Upper lobe of right lung (tissue), 1 donor: ENCODE measurements around the gene EN2. TPM values are rescaled to one million over a fixed set of nuclear protein-coding genes. Genes with fewer than 3 reads are reported as not detected.

Source experiments
- ATAC-seq: fragments of 200-7000 bp; cut with Tn5 transposase; one replicate; pipeline ENCODE4 v1.9.1; 2020; ENCODE audit warnings: mild to moderate bottlenecking, moderate library complexity
- DNase-seq: peaks from one replicate; pipeline ENCODE4 v3.0.0-alpha.2; 2020
- H3K27ac ChIP-seq: fragments of 200-600 bp; one replicate; pipeline ENCODE4 v1.8.0; 2022
- H3K27me3 ChIP-seq: fragments of 200-600 bp; one replicate; pipeline ENCODE4 v1.8.0; 2022; ENCODE audit warnings: mild to moderate bottlenecking
- H3K36me3 ChIP-seq: fragments of 200-600 bp; one replicate; pipeline ENCODE4 v1.8.0; 2022
- H3K4me1 ChIP-seq: fragments of 200-600 bp; one replicate; pipeline ENCODE4 v1.8.0; 2022
- H3K4me3 ChIP-seq: fragments of 200-600 bp; one replicate; pipeline ENCODE4 v1.8.0; 2022; ENCODE audit warnings: mild to moderate bottlenecking
- H3K9me3 ChIP-seq: fragments of 200-600 bp; one replicate; pipeline ENCODE4 v1.8.0; 2022
- CTCF ChIP-seq: fragments of 200-600 bp; IDR thresholded peaks from one replicate; pipeline ENCODE4 v1.8.0; 2022; ENCODE audit warnings: antibody characterized with exemption
- intact Hi-C: fragments of 100-400 bp; cut with DNase I; formaldehyde crosslinking; loops from one replicate; pipeline ENCODE4 v1.11.0; 2022
- total RNA-seq: library from RNA; stranded (reverse); fragmentation: NEBNext Ultra II Directional; extraction: Animal tissue kit (Norgen Biotek cat#: 25700); gene quantifications from one replicate; pipeline ENCODE4 v1.2.1, GENCODE V29; 2021
- donor health status: DM: no; HTN: yes; CAD: no; lungs with severe emphysema.

EN2 gene
- total RNA-seq, 1 donor from 2014 or later, result not detected

- ATAC-seq, result no peak
- Histone ChIP-seq H3K9me3 (no peaks in the 10 kb centered on the region), H3K27ac (no peak overlapping the region), H3K4me1 (peaks cover under 1% of the 10 kb centered on the region), H3K27me3 (peaks cover 38% of the 10 kb centered on the region), H3K36me3 (no peaks in the 10 kb centered on the region), H3K4me3 (no peak overlapping the region)
- no peak for DNase-seq
- no peak for TF ChIP-seq CTCF
- intact Hi-C loops, result no loop called here
Observed at GRCh38 chr7:155495440-155496248, 37.7 kb downstream of the EN2 start.

- ATAC-seq, result no peak
- H3K36me3 ChIP-seq, result no peaks in the 10 kb centered on the region
- TF ChIP-seq CTCF, result no peak
- no peak for DNase-seq
- intact Hi-C loops, result no loop called here
- H3K4me3 ChIP-seq, result no peak overlapping the region
- H3K4me1 ChIP-seq, result no peaks in the 10 kb centered on the region
- H3K27me3 ChIP-seq, result peaks cover 46% of the 10 kb centered on the region
- no peak overlapping the region for H3K27ac ChIP-seq
- H3K9me3 ChIP-seq, result no peaks in the 10 kb centered on the region
Observed at GRCh38 chr7:155496267-155497005, 38.5 kb downstream of the EN2 start.

GRCh38 chr7:155497149-155497901, 39.4 kb downstream of the EN2 start:
- no peaks in the 10 kb centered on the region for H3K9me3 ChIP-seq
- no peak for DNase-seq
- no peak for TF ChIP-seq CTCF
- intact Hi-C loops, result no loop called here
- no peak for ATAC-seq
- H3K27me3 ChIP-seq, result peaks cover 55% of the 10 kb centered on the region
- no peak overlapping the region for H3K27ac ChIP-seq
- H3K4me3 ChIP-seq, result no peak overlapping the region
- H3K36me3 ChIP-seq, result no peaks in the 10 kb centered on the region
- H3K4me1 ChIP-seq, result no peaks in the 10 kb centered on the region

- Histone ChIP-seq H3K27me3 (peaks cover 97% of the 10 kb centered on the region), H3K4me1 (peaks cover 7% of the 10 kb centered on the region), H3K27ac (no peak overlapping the region), H3K36me3 (no peaks in the 10 kb centered on the region), H3K9me3 (no peaks in the 10 kb centered on the region), H3K4me3 (no peak overlapping the region)
- DNase-seq (no peak), ATAC-seq (no peak)
- intact Hi-C loops, result no loop called here
- TF ChIP-seq CTCF, result no peak
Observed at GRCh38 chr7:155505422-155505793, 47.5 kb downstream of the EN2 start.

GRCh38 chr7:155506854-155507337, 49.0 kb downstream of the EN2 start:
- Histone ChIP-seq H3K9me3 (no peaks in the 10 kb centered on the region), H3K27me3 (peaks cover 96% of the 10 kb centered on the region), H3K36me3 (no peaks in the 10 kb centered on the region), H3K27ac (no peak overlapping the region), H3K4me1 (peaks cover 7% of the 10 kb centered on the region), H3K4me3 (no peak overlapping the region)
- TF ChIP-seq CTCF, result no peak
- ATAC-seq, result no peak
- DNase-seq, result no peak
- intact Hi-C loops, result no loop called here
